Stimulated activated naive B cell treated with anti-CD40 and anti-IgM and Interleukin-4, amounts not matched to agents 10 μg/mL and 1 μg/mL and 100 μg/mL, for 72 hours (primary cell): Measurements from ENCODE around the gene CCDC13.

Experiments
- ATAC-seq, 2 donors: fragments of 150-1000 bp; cut with Tn5 transposase; replicated peaks; 2 replicates each; pipeline ENCODE4 v1.10.0; 2021; ENCODE audit warnings: moderate library complexity in 1 of 2
- DNase-seq: peaks from one replicate; pipeline ENCODE4 v3.0.0; 2021
- H3K27ac Mint-ChIP-seq: one replicate; pipeline ENCODE4 v1.8.0; 2022; ENCODE audit warnings: mild to moderate bottlenecking, mixed read lengths
- H3K27me3 Mint-ChIP-seq, 2 donors: one replicate each; pipeline ENCODE4 v1.8.0; 2022; ENCODE audit warnings: mixed read lengths in 2 of 2
- H3K36me3 Mint-ChIP-seq, 2 donors: one replicate each; pipeline ENCODE4 v1.8.0; 2022; ENCODE audit warnings: mixed read lengths in 2 of 2, mild to moderate bottlenecking in 1 of 2
- H3K4me1 Mint-ChIP-seq, 2 donors: one replicate each; pipeline ENCODE4 v1.8.0; 2022; ENCODE audit warnings: mixed read lengths in 2 of 2, mild to moderate bottlenecking in 1 of 2
- H3K4me3 Mint-ChIP-seq, 2 donors: one replicate each; pipeline ENCODE4 v1.8.0; 2022; ENCODE audit warnings: mild to moderate bottlenecking in 2 of 2, mixed read lengths in 2 of 2, moderate library complexity in 1 of 2
- H3K9me3 Mint-ChIP-seq, 2 donors: one replicate each; pipeline ENCODE4 v1.8.0; 2022; ENCODE audit warnings: mixed read lengths in 2 of 2, mild to moderate bottlenecking in 1 of 2

The CCDC13 gene

GRCh38 chr3:42729404-42730145 lies 43.5 kb downstream of the CCDC13 start:
- Mint-ChIP-seq H3K36me3 (no peaks in the 10 kb centered on the region), H3K4me1 (no peaks in the 10 kb centered on the region), H3K4me3 (no peak overlapping the region), H3K27ac (no peak overlapping the region), H3K9me3 (no peaks in the 10 kb centered on the region), H3K27me3 (peaks cover 4 to 7% of the 10 kb centered on the region in 2 donors)
- ATAC-seq = no peak
- no peak for DNase-seq

DNA sequence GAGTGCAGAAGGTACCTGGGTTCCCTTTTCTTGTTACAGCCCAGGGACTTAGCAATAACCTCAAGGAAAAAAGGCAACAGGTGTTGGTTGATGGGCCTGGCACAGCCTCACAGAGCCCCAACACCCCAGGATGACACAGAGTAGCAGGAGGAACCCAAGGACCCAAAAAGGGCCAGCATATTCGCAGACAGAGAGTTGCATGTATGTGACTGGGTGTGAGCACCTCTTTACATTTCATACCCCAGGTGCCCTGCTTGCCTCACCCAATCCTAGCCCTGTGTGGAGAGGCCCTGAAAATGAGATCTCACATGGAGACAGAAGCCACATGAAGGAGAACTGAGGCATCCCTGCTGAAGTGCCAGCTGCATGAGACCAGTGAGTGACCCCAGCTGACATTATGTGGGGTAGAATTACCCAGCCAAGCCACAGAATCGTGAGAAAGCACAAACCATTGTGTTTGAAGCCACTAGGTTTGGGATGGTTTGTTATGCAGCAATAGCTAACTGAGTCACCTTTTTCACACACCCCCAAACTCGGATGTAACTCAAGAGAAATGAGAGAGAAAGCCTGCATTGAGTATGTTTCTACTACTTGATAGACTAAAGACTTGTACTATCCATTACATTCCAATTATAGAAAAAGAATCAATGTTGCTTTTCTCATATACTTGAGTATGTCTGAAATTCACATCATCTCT lies 44.2 kb downstream of the CCDC13 start:
- H3K27me3 Mint-ChIP-seq = peaks cover 11 to 12% of the 10 kb centered on the region in 2 donors
- DNase-seq (no peak), ATAC-seq (no peak)
- no peaks in the 10 kb centered on the region for H3K4me1 Mint-ChIP-seq
- H3K9me3 Mint-ChIP-seq = no peaks in the 10 kb centered on the region
- H3K36me3 Mint-ChIP-seq = no peaks in the 10 kb centered on the region
- no peak overlapping the region for H3K27ac Mint-ChIP-seq
- no peak overlapping the region for H3K4me3 Mint-ChIP-seq

GRCh38 chr3:42728056-42728455 lies 45.0 kb downstream of the CCDC13 start:
- Mint-ChIP-seq H3K9me3 (no peaks in the 10 kb centered on the region), H3K36me3 (no peaks in the 10 kb centered on the region), H3K4me3 (no peak overlapping the region), H3K27me3 (peaks cover 15 to 16% of the 10 kb centered on the region in 2 donors), H3K27ac (no peak overlapping the region), H3K4me1 (no peaks in the 10 kb centered on the region)
- no peak for ATAC-seq
- DNase-seq = no peak

GRCh38 chr3:42725454-42725853 lies 47.6 kb downstream of the CCDC13 start:
- DNase-seq (no peak), ATAC-seq (no peak)
- H3K36me3 Mint-ChIP-seq = no peaks in the 10 kb centered on the region
- no peaks in the 10 kb centered on the region for H3K9me3 Mint-ChIP-seq
- no peak overlapping the region for H3K27ac Mint-ChIP-seq
- H3K4me1 Mint-ChIP-seq = no peaks in the 10 kb centered on the region
- H3K27me3 Mint-ChIP-seq = peaks cover 18% of the 10 kb centered on the region in 2 donors
- H3K4me3 Mint-ChIP-seq = no peak overlapping the region

DNA sequence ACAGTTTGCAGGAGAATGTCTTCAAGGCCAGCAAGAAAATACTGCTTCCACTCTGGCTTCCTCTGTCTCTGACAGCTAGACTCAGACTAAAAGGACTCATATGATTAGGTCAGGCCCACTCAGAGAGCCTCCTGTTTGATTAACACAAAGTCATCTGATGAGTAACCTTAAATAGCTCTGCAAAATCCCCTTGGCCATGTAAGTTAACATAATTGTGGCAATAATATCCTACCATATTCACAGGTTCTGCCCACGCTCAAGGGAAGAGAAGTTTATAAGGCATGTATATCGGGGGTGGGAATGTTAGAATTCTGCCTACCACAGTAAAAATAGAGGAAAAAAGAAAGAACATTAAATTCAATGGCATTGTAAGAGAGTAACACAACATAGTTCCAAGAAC lies 49.8 kb downstream of the CCDC13 start:
- Mint-ChIP-seq H3K36me3 (no peaks in the 10 kb centered on the region), H3K4me1 (no peaks in the 10 kb centered on the region), H3K27me3 (peaks cover 13 to 18% of the 10 kb centered on the region in 2 donors), H3K4me3 (no peak overlapping the region), H3K9me3 (no peaks in the 10 kb centered on the region), H3K27ac (no peak overlapping the region)
- ATAC-seq (no peak), DNase-seq (no peak)
